Measurements from ENCODE around the gene PPP1R7. TPM values are rescaled to one million over a fixed set of nuclear protein-coding genes. Genes with fewer than 3 reads are reported as not detected.

The PPP1R7 gene
- total and polyA plus RNA-seq, 4 donors, result 18.0 to 45.8 (median 29.0) TPM

- no peaks in the 10 kb centered on the region for H3K9me3 ChIP-seq (ENCODE audit: control insufficient read depth in 4 of 4, low read length in 3 of 4)
- no peak for DNase-seq (ENCODE audit: low spot score)
- no peaks in the 10 kb centered on the region for H3K36me3 ChIP-seq (ENCODE audit: control insufficient read depth in 4 of 4, insufficient read depth in 3 of 4, low read depth in 1 of 4, low read length in 3 of 4)
- peaks cover 0 to 19% (median 16%) of the 10 kb centered on the region in 4 donors for H3K4me1 ChIP-seq (ENCODE audit: control insufficient read depth in 4 of 4, insufficient read depth in 4 of 4, low read length in 3 of 4)
- no peak overlapping the region for H3K27ac ChIP-seq (ENCODE audit: low read depth in 1 of 2, low read length in 2 of 2)
- no peak overlapping the region for H3K9ac ChIP-seq (ENCODE audit: low read depth in 1 of 2, low read length in 2 of 2)
- H3K27me3 ChIP-seq (ENCODE audit: control insufficient read depth in 4 of 4, insufficient read depth in 4 of 4, low read length in 3 of 4), result no peaks in the 10 kb centered on the region
- TF ChIP-seq SP1 (IDR thresholded peaks at IDR 0.05), result no peak
- no peak for TF ChIP-seq JUND (IDR thresholded peaks at IDR 0.05)
- no peak for TF ChIP-seq EGR1 (IDR thresholded peaks at IDR 0.05; ENCODE audit: low read depth in 2 of 2)
- no peak for TF ChIP-seq CTCF (IDR thresholded peaks at IDR 0.05; ENCODE audit: low read depth, low read length, missing input control)
- no peak for TF ChIP-seq FOXA1 (IDR thresholded peaks at IDR 0.05)
- TF ChIP-seq TAF1 (conservative IDR thresholded peaks at IDR 0.05), result no peak
- TF ChIP-seq RXRA (IDR thresholded peaks at IDR 0.05), result no peak
- TF ChIP-seq FOXA2 (IDR thresholded peaks at IDR 0.05), result no peak
- TF ChIP-seq HNF4A (conservative IDR thresholded peaks at IDR 0.05), result no peak
- no peak for TF ChIP-seq REST (IDR thresholded peaks at IDR 0.05)
- no peak for TF ChIP-seq MAX (IDR thresholded peaks at IDR 0.05)
- no peak for TF ChIP-seq NR2F2 (IDR thresholded peaks at IDR 0.05)
- TF ChIP-seq HNF4G (IDR thresholded peaks at IDR 0.05), result no peak
- no peak for TF ChIP-seq ATF3 (IDR thresholded peaks at IDR 0.05)
- TF ChIP-seq YY1 (IDR thresholded peaks at IDR 0.05), result no peak
- TF ChIP-seq RAD21 (IDR thresholded peaks at IDR 0.05), result no peak
- WGBS, result 65% methylated on average over 3 of the region's 3 CpGs
- no peak overlapping the region for H3K4me3 ChIP-seq (ENCODE audit: low read depth in 1 of 3, low read length in 3 of 3)
These were observed 44.6 kb upstream of the PPP1R7 start for GRCh38 chr2:241105641-241106040.

- no peaks in the 10 kb centered on the region for H3K36me3 ChIP-seq (ENCODE audit: control insufficient read depth in 4 of 4, insufficient read depth in 3 of 4, low read depth in 1 of 4, low read length in 3 of 4)
- TF ChIP-seq SP1 (IDR thresholded peaks at IDR 0.05) (no peak), RAD21 (IDR thresholded peaks at IDR 0.05) (no peak), CTCF (IDR thresholded peaks at IDR 0.05; ENCODE audit: low read depth, low read length, missing input control) (no peak), HNF4A (conservative IDR thresholded peaks at IDR 0.05) (no peak), EGR1 (IDR thresholded peaks at IDR 0.05; ENCODE audit: low read depth in 2 of 2) (no peak), ATF3 (IDR thresholded peaks at IDR 0.05) (no peak), YY1 (IDR thresholded peaks at IDR 0.05) (no peak), MAX (IDR thresholded peaks at IDR 0.05) (no peak), ZBTB33 (IDR thresholded peaks at IDR 0.05) (no peak), JUND (IDR thresholded peaks at IDR 0.05) (no peak), FOXA1 (IDR thresholded peaks at IDR 0.05) (no peak)
- H3K4me3 ChIP-seq (ENCODE audit: low read depth in 1 of 3, low read length in 3 of 3), result no peak overlapping the region
- peaks cover 0 to 9% (median 7%) of the 10 kb centered on the region in 4 donors for H3K4me1 ChIP-seq (ENCODE audit: control insufficient read depth in 4 of 4, insufficient read depth in 4 of 4, low read length in 3 of 4)
- WGBS, result 95% methylated on average over 9 of the region's 9 CpGs
- no peak overlapping the region for H3K9ac ChIP-seq (ENCODE audit: low read depth in 1 of 2, low read length in 2 of 2)
- peak; percentile 24 for DNase-seq (ENCODE audit: low spot score)
- H3K27me3 ChIP-seq (ENCODE audit: control insufficient read depth in 4 of 4, insufficient read depth in 4 of 4, low read length in 3 of 4), result no peaks in the 10 kb centered on the region
- no peaks in the 10 kb centered on the region for H3K9me3 ChIP-seq (ENCODE audit: control insufficient read depth in 4 of 4, low read length in 3 of 4)
- H3K27ac ChIP-seq (ENCODE audit: low read depth in 1 of 2, low read length in 2 of 2), result no peak overlapping the region
These were observed 43.1 kb upstream of the PPP1R7 start for GRCh38 chr2:241107031-241107783.

Measured in liver (tissue), 9 donors.